ENCODE measurements around the gene PEAK3.

GRCh38 chr19:2231621-2232221 lies 50.3 kb downstream of the PEAK3 start:
- TF ChIP-seq POLR2A (IDR thresholded peaks at IDR 0.05; ENCODE audit: low read depth, low read length) (peak; percentile 61), TAF1 (IDR thresholded peaks at IDR 0.05; ENCODE audit: low read depth, low read length) (no peak), POU2F2 (IDR thresholded peaks at IDR 0.05; ENCODE audit: low read depth, low read length) (no peak), POLR2AphosphoS5 (IDR thresholded peaks at IDR 0.05; ENCODE audit: low read depth, low read length) (no peak; the same call in 1 of the 2 replicates), SPI1 (IDR thresholded peaks at IDR 0.05; ENCODE audit: low read depth, low read length) (no peak), PAX5 (IDR thresholded peaks at IDR 0.05; ENCODE audit: insufficient read depth, low read length, severe bottlenecking) (no peak)

Data from GM12891 (cell line).